NK-92 (cell line): ENCODE data around the gene PLSCR2.
"Not testable (repeated sequence)": the region's sequence is repeated elsewhere in the genome, so short reads cannot be mapped to it uniquely, and the experiment has no call there.

Experiments used
- DNase-seq: peaks from one replicate; lab custom pipeline; 2025; ENCODE audit not compliant: unreplicated experiment; lab: John Stamatoyannopoulos, UW

PLSCR2 gene

GRCh38 chr3:146491303-146491702, 21.9 kb upstream of the PLSCR2 start:
- no peak for DNase-seq

GRCh38 chr3:146485297-146485696, 15.9 kb upstream of the PLSCR2 start:
- DNase-seq: no peak

- no peak for DNase-seq
These were observed 6.9 kb upstream of the PLSCR2 start for GRCh38 chr3:146476094-146476740.

GRCh38 chr3:146474976-146475375, 5.6 kb upstream of the PLSCR2 start:
- DNase-seq: not testable (repeated sequence)

GRCh38 chr3:146473726-146474125, 4.4 kb upstream of the PLSCR2 start:
- DNase-seq: no peak

GRCh38 chr3:146472611-146473010, 3.2 kb upstream of the PLSCR2 start:
- no peak for DNase-seq

GRCh38 chr3:146471012-146471411, 1.7 kb upstream of the PLSCR2 start:
- no peak for DNase-seq

- DNase-seq: no peak
These were observed 1.1 kb upstream of the PLSCR2 start for GRCh38 chr3:146470425-146470990.

- DNase-seq: no peak
These were observed 651 bp downstream of the PLSCR2 start for GRCh38 chr3:146468671-146469149.

GRCh38 chr3:146468234-146468633, 1.1 kb downstream of the PLSCR2 start:
- no peak for DNase-seq

- no peak for DNase-seq
These were observed 2.8 kb downstream of the PLSCR2 start for GRCh38 chr3:146466604-146467003.

- no peak for DNase-seq
These were observed 3.5 kb downstream of the PLSCR2 start for GRCh38 chr3:146465693-146466465.

- DNase-seq: no peak
These were observed 4.6 kb downstream of the PLSCR2 start for GRCh38 chr3:146464783-146465182.

- no peak for DNase-seq
These were observed 5.3 kb downstream of the PLSCR2 start for GRCh38 chr3:146464005-146464595.

GRCh38 chr3:146454796-146455195, 14.6 kb downstream of the PLSCR2 start:
- DNase-seq: no peak

- DNase-seq: no peak
These were observed 19.7 kb downstream of the PLSCR2 start for GRCh38 chr3:146449613-146450012.

GRCh38 chr3:146449076-146449475, 20.3 kb downstream of the PLSCR2 start:
- no peak for DNase-seq

GRCh38 chr3:146446026-146446425, 23.3 kb downstream of the PLSCR2 start:
- no peak for DNase-seq

GRCh38 chr3:146440310-146440709, 29.1 kb downstream of the PLSCR2 start:
- DNase-seq: not testable (repeated sequence)

GRCh38 chr3:146432066-146432465, 37.3 kb downstream of the PLSCR2 start:
- no peak for DNase-seq

GRCh38 chr3:146431240-146431639, 38.1 kb downstream of the PLSCR2 start:
- no peak for DNase-seq

- DNase-seq: no peak
These were observed 44.0 kb downstream of the PLSCR2 start for GRCh38 chr3:146425341-146425740.
